Melanocyte of skin (primary cell): ENCODE results near the gene LTBP3. TPM values are rescaled to one million over a fixed set of nuclear protein-coding genes. Genes with fewer than 3 reads are reported as not detected.

Experiments
- small RNA-seq, 2 donors: library from RNA; depleted of rRNA; stranded (forward); fragments of <200 nt; gene quantifications; one replicate each; pipeline ENCODE3, GENCODE V24; 2012
- total RNA-seq, 2 donors: library from RNA; depleted of rRNA; stranded (reverse); fragments of >200 nt; gene quantifications; 2 replicates each; pipeline ENCODE4 v1.2.3, GENCODE V29; 2012

Gene LTBP3
- total RNA-seq, result 10 to 100 TPM in 1 of 2 donors, 1 to 10 TPM in 1; 9.3 to 14.3 TPM

GRCh38 chr11:65558002-65558929 lies at the start of gene LTBP3:
Gene LTBP3, minus strand, starts transcription at chr11:65558359. Its CDS starts 400 bp downstream, at chr11:65557959.

GRCh38 chr11:65595543-65596281 lies 37.6 kb upstream of the LTBP3 start, which contains the start of gene KCNK7:
Gene KCNK7, minus strand, starts transcription at chr11:65595800. Its CDS starts 28 bp downstream, at chr11:65595772.

GRCh38 chr11:65575568-65576231 lies 17.5 kb upstream of the LTBP3 start, which contains the start of gene EHBP1L1:
Gene EHBP1L1, plus strand, starts transcription at chr11:65576053. Its CDS starts 250 bp downstream, at chr11:65576303.

GRCh38 chr11:65572356-65573051 lies 14.3 kb upstream of the LTBP3 start, which contains the start of gene FAM89B:
Gene FAM89B, plus strand, starts transcription at chr11:65572538. Its CDS starts 132 bp downstream, at chr11:65572670.

GRCh38 chr11:65569973-65570918 lies 12.1 kb upstream of the LTBP3 start, which contains the start of gene ZNRD2:
Gene ZNRD2, plus strand, starts transcription at chr11:65570477. Its CDS starts 15 bp downstream, at chr11:65570492.

GRCh38 chr11:65524741-65525545 lies 33.2 kb downstream of the LTBP3 start, which contains the start of gene SCYL1:
Gene SCYL1, plus strand, starts transcription at chr11:65525083. Its CDS starts 71 bp downstream, at chr11:65525154.

GRCh38 chr11:65498977-65499712 lies 59.0 kb downstream of the LTBP3 start, which contains the start of gene MALAT1:
Gene MALAT1, plus strand, starts transcription at chr11:65499045.

Small RNA genes within 50 kb of the gene (small RNA-seq; reads per million reads assigned to genes)
- 0 reads per million in 2 donors for gene AP001362.1
- 0 reads per million in 2 donors for gene RF01684

Other genes starting within 250 kb of the LTBP3 start
- gene CDC42EP2, start 243.5 kb downstream of the LTBP3 start, total RNA-seq, result 1 to 10 TPM in 1 of 2 donors, under 1 TPM in 1; 0.34 to 3.0 TPM
- gene DPF2, start 224.5 kb downstream of the LTBP3 start, total RNA-seq, result 10 to 100 TPM; 43.7 to 45.6 TPM
- under 1 TPM; under 0.01 to 0.33 TPM for gene TIGD3, start 203.6 kb downstream of the LTBP3 start, total RNA-seq
- 1 to 10 TPM; 1.3 to 3.8 TPM for gene SLC25A45, start 175.7 kb downstream of the LTBP3 start, total RNA-seq
- 100 to 1,000 TPM in 1 of 2 donors, 10 to 100 TPM in 1; 59.2 to 108 TPM for gene FRMD8, start 171.7 kb downstream of the LTBP3 start, total RNA-seq
- 100 to 1,000 TPM; 128 to 294 TPM for gene NEAT1, start 135.6 kb downstream of the LTBP3 start, total RNA-seq
- gene MALAT1, start 59.3 kb downstream of the LTBP3 start, total RNA-seq, result 1,000 to 10,000 TPM; 3,281 to 4,065 TPM
- 10 to 100 TPM; 75.0 to 90.9 TPM for gene SCYL1, start 33.3 kb downstream of the LTBP3 start, total RNA-seq
- 10 to 100 TPM; 40.3 to 75.3 TPM for gene ZNRD2, start 12.1 kb upstream of the LTBP3 start, total RNA-seq
- 10 to 100 TPM; 15.0 to 15.5 TPM for gene FAM89B, start 14.2 kb upstream of the LTBP3 start, total RNA-seq
- gene EHBP1L1, start 17.7 kb upstream of the LTBP3 start, total RNA-seq, result 10 to 100 TPM; 18.0 to 49.2 TPM
- gene KCNK7, start 37.4 kb upstream of the LTBP3 start, total RNA-seq, result under 1 TPM; 0.33 to 0.34 TPM
- 100 to 1,000 TPM; 115 to 242 TPM for gene MAP3K11, start 55.9 kb upstream of the LTBP3 start, total RNA-seq
- 10 to 100 TPM; 30.3 to 34.3 TPM for gene PCNX3, start 57.4 kb upstream of the LTBP3 start, total RNA-seq
- gene SIPA1, start 79.7 kb upstream of the LTBP3 start, total RNA-seq, result 10 to 100 TPM; 28.0 to 31.7 TPM
- gene RELA, start 104.6 kb upstream of the LTBP3 start, total RNA-seq, result 10 to 100 TPM; 27.3 to 35.8 TPM
- 10 to 100 TPM; 58.3 to 58.5 TPM for gene KAT5, start 153.9 kb upstream of the LTBP3 start, total RNA-seq
- 10 to 100 TPM; 51.0 to 78.1 TPM for gene RNASEH2C, start 162.4 kb upstream of the LTBP3 start, total RNA-seq
- gene AP5B1, start 222.6 kb upstream of the LTBP3 start, total RNA-seq, result 10 to 100 TPM; 40.6 to 74.3 TPM
- not detected for gene OVOL1, start 228.7 kb upstream of the LTBP3 start, total RNA-seq